ENCODE measurements around the gene CGN.

CGN gene

DNA sequence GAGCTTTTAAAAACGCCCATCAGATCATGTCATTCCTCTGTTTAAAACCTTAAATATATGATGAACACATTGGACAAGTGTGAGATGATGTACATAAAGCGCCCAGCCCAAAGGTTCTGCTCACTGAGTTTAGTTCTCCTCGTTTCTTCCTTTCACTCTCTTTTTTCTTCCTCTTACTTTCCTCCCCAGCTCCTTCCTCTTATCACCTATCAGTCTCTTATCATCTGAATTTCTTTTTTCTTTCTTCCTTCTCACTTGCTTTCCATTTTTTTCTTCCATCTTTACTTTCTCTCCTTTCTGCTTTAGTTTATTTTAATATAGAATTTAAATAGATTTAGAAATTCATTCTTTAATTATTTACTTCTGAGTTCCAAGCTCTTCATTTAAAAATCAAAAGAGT lies 34.1 kb upstream of the CGN start:
- TF ChIP-seq, protein P1, sequence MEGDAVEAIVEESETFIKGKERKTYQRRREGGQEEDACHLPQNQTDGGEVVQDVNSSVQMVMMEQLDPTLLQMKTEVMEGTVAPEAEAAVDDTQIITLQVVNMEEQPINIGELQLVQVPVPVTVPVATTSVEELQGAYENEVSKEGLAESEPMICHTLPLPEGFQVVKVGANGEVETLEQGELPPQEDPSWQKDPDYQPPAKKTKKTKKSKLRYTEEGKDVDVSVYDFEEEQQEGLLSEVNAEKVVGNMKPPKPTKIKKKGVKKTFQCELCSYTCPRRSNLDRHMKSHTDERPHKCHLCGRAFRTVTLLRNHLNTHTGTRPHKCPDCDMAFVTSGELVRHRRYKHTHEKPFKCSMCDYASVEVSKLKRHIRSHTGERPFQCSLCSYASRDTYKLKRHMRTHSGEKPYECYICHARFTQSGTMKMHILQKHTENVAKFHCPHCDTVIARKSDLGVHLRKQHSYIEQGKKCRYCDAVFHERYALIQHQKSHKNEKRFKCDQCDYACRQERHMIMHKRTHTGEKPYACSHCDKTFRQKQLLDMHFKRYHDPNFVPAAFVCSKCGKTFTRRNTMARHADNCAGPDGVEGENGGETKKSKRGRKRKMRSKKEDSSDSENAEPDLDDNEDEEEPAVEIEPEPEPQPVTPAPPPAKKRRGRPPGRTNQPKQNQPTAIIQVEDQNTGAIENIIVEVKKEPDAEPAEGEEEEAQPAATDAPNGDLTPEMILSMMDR (IDR thresholded peaks at IDR 0.05; ENCODE audit: low read depth, low read length) = no peak
- no peak overlapping the region for H3K4me3 ChIP-seq (ENCODE audit: low read depth, low read length)

DNA sequence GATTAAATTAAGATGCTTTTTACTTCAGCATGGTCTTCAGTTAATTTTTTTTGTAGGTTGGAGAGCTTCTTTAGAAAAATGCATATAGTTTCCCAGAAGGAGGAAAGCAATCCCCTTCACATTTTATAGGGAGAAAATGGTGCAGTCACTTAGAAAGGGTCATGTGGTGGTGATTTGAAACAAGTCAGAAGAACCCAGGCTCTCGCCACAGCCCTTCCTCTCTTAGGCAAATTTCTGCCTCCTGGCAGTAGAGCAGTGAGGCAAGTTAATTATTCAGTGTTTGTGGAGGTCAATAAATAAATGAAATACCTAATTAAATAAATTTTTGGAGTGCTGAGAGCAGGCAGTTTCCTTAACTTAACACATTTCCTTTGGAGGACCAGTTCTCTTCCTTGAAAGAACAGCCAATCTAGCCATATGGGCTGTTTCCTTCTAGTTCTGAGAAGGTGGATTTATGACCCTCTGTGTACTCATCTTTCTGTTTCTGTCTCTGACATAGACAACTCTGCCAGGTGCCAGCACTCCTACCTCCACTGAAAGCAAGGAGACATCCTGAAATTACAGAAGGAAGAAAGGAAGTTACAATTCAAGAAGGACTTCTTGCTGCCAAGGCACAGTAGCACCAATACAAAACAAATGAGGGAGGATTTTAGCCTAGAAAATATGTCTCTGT lies 32.9 kb upstream of the CGN start:
- TF ChIP-seq, protein P1 (IDR thresholded peaks at IDR 0.05; ENCODE audit: low read depth, low read length) = no peak
- H3K4me3 ChIP-seq (ENCODE audit: low read depth, low read length) = no peak overlapping the region

DNA sequence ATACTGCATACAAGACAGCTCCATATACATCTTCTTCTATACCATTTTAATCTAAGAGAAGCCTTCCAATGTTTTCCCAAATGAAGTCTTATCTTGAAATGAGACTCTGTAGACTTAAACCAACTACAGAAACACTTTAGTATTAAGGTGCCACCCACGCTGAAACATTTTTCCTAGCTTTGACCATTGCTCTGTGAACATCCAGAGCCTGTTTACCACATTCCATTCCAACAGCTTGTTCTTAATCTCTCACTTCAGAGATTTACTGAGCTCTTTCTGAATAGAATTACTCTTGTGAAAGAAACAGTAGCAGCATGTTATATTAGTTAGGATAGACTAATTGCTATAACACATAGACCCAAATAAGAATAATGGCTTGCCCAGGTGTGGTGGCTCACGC lies 32.3 kb upstream of the CGN start:
- TF ChIP-seq, protein P1 (IDR thresholded peaks at IDR 0.05; ENCODE audit: low read depth, low read length) = no peak
- no peak overlapping the region for H3K4me3 ChIP-seq (ENCODE audit: low read depth, low read length)

DNA sequence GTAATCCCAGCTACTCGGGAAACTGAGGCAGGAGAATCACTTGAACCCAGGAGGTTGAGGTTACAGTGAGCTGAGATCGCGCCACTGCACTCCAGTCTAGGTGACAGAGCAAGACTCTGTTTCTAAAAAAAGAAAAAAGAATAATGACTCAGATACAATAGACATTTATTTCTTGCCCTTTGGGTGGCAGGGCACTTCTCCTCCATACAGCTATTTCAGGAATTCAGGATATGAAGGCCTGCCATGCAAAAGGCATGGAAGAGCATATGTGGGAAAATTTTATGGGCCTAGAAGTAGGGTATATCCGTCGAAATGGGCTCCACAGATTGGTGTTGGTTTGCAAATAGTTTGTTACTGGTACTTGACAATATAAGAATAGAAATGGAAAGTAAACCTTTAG lies 31.7 kb upstream of the CGN start:
- TF ChIP-seq, protein P1 (IDR thresholded peaks at IDR 0.05; ENCODE audit: low read depth, low read length) = no peak

DNA sequence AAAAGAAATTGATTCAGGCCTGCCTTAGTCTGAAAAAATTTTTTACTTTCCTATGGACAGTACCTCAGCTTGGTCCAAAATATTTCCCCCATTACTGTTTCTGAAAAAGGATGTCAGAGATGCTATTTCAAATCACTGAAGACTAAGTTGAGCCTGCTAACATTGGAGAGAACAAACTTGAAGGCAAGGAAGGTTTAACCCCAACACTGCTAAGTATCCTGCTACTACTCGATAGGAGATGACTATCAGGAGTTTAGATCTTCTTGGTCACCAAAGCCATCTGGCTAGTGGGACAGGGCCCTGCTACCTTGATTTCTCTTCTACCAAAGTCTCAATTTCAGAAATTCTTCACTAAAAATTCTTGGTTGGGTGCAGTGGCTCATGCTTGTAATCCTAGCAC lies 29.2 kb upstream of the CGN start:
- TF ChIP-seq, protein P1 (IDR thresholded peaks at IDR 0.05; ENCODE audit: low read depth, low read length) = no peak
- no peak overlapping the region for H3K4me3 ChIP-seq (ENCODE audit: low read depth, low read length)

More for the DNA sequence above, 31.7 kb upstream of the CGN start:
- H3K4me3 ChIP-seq (ENCODE audit: low read depth, low read length) = no peak overlapping the region

DNA sequence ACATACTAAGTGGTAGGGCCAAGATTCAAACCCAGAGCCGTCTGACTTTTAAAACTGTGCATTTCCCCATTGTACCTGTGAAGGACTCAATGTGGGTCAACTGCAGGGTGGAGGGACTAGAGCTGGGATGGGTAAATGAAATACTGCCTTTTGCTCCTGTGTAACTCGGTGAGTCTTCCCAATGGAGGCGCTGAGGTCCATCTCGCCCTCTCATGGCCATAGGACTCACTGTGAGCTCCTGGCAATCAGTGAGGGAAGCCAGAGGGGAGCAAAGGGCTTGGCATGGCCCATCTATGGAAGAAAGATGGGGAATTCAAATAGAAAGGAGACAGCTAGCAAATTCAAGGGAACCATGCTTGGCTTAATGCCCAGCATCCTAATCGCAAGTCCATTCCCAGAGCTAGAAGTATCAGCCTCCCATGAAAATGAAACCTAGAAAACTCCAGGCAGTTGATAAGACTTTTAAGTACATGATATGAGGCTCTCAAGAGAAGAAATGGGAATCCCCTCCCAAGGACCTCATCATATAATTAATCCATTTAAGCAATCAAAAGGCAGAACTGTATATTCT lies 25.4 kb upstream of the CGN start:
- TF ChIP-seq, protein P1 (IDR thresholded peaks at IDR 0.05; ENCODE audit: low read depth, low read length) = no peak
- H3K4me3 ChIP-seq (ENCODE audit: low read depth, low read length) = no peak overlapping the region

DNA sequence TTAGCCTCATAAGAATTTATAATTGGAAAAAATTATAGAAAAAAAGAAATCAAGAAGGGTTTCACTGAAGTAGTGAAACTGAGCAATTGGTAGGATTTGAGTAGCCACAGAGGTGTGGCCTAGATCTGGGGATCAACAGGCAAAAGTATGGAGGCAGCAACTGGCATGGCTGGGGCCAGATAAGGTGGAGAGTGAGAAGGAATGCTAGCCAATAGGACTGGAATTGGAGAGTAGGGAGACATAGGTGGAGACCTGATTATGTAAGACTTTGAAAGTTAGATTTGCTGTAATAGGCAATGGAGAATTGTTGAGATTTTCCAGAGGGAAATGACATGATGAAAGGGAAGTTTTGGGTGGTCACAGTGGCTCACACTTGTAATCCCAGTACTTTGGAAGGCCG lies 24.6 kb upstream of the CGN start:
- H3K4me3 ChIP-seq (ENCODE audit: low read depth, low read length) = no peak overlapping the region
- TF ChIP-seq, protein P1 (IDR thresholded peaks at IDR 0.05; ENCODE audit: low read depth, low read length) = no peak
